Choroid plexus epithelial cell (primary cell): ENCODE data around the gene GTF2I.
A peak's percentile ranks its signal among the peaks of the same experiment; 100 is the strongest.

ENCODE experiments used
- DNase-seq: peaks from one replicate; pipeline ENCODE4 v3.0.0-alpha.2; 2010; ENCODE audit warnings: low read depth
- H3K4me3 ChIP-seq: 2 replicates; pipeline ENCODE4 v1.5.1; 2011; ENCODE audit warnings: low read depth, mild to moderate bottlenecking, control low read depth, low read length, moderate library complexity
- TF ChIP-seq, protein P1 (sequence below): conservative IDR thresholded peaks from 2 replicates; pipeline ENCODE4 v1.5.1; 2011; ENCODE audit warnings: low read depth, mild to moderate bottlenecking, control low read depth, inconsistent platforms, low read length, moderate library complexity

The GTF2I gene

DNA sequence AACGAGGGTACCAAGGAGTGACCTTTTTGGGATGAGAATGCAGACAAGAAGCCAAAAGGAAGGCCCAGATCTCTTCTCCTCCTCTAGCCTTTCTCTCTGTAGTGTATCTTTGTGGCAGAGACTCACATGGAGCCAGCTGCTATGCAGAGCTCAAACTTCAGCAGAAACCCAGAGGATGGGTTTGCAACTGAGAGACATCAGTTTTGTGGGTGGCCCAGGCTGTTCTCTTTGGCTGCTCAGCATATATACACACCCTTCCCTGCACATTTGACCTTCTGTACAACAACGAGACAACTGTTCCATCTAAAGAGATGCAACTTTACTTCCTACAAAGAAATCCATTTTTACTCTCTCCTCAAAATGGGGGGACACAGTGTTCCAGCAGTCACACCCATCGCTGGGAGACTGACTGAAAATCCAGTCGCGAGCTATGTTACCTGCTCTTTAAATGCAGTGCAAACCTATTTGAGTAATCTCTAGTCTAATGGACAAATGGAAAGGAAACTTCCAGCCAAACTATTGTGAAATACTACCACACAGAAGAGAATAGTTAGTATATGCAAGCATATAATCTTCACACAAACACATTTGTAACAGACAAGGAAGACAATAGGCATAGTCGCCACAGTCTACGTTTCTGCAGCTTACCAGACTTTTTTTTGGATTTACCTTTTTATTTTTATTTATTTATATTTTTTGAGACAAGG, 51.2 kb downstream of the GTF2I start:
- peak; percentile 15 for DNase-seq
- no peak overlapping the region for H3K4me3 ChIP-seq
- TF ChIP-seq, protein P1, sequence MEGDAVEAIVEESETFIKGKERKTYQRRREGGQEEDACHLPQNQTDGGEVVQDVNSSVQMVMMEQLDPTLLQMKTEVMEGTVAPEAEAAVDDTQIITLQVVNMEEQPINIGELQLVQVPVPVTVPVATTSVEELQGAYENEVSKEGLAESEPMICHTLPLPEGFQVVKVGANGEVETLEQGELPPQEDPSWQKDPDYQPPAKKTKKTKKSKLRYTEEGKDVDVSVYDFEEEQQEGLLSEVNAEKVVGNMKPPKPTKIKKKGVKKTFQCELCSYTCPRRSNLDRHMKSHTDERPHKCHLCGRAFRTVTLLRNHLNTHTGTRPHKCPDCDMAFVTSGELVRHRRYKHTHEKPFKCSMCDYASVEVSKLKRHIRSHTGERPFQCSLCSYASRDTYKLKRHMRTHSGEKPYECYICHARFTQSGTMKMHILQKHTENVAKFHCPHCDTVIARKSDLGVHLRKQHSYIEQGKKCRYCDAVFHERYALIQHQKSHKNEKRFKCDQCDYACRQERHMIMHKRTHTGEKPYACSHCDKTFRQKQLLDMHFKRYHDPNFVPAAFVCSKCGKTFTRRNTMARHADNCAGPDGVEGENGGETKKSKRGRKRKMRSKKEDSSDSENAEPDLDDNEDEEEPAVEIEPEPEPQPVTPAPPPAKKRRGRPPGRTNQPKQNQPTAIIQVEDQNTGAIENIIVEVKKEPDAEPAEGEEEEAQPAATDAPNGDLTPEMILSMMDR = no peak

DNA sequence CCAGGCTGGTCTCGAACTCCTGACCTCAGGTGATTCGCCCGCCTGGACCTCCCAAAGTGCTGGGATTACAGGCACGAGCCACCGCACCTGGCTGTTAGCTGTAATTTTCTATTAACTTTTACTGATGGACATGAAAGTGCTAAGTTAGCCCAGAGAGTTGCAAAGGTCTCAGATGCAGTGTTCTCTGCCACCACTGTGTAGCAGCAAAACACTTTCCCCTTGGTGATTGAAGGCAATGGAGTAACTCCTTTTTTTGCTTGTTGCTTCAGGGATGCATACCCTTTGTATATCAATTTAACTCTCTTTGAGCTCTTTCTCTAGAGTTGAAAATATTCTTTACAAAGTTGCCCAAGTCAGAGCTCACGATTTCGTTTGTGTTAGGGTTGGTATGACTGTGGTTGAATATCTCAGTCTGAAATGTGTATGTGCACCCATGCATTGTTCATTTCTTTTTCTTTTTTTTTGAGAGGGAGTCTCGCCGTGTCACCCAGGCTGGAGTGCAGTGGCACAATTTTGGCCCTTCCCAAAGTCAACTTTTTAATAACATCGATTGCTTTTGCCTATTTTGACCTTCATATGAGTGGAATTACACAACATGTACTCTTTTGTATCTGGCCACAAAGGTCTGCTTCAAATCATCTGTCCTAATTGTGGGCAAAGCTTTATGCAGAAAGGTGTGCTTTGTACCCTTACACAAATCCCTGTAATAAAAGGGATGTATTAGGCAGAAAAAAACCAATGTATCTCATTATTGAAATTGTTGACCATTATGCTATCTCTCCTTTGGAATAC, 52.6 kb downstream of the GTF2I start:
- H3K4me3 ChIP-seq = no peak overlapping the region
- TF ChIP-seq, protein P1 = peak; percentile 41
- DNase-seq = peak; percentile 30

DNA sequence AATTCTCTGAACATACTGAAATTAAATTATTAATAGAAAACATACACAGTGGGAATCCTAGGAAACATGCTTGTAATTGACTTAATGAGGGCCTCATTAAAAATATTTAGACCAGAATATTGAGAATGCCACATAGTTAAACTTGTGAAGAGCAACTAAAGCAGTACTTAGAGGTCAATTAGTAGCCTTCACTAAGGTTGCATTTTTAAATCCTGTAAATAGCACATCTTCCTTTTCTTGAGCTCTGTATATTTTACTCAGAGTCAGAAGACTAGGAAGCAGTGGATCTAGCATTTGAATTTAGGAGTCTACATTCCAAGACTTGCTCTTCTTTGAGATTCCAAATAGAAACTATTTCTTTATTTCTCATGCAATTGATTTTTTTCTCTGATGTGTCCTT, 56.0 kb downstream of the GTF2I start:
- TF ChIP-seq, protein P1 = no peak
- DNase-seq = no peak
- no peak overlapping the region for H3K4me3 ChIP-seq

DNA sequence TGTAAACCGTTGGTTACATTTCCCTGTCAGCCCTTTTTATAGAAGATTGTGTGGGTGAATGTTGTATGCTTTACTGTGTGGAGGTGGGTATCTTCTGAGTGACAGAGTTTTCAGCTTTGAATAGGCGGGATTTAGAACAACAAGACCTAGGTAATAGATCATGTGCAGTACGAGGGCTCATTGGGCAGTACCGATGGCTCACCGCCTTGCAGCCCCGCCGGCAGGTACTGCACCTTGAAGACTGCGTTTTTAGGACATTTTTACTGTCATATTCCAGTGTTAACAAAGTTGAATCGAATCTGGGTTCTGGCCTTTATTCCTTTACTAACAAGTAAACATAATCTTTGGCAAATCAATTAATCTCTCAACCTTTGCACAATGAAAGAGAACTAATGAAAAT, 60.4 kb downstream of the GTF2I start:
- no peak overlapping the region for H3K4me3 ChIP-seq
- TF ChIP-seq, protein P1 = no peak
- no peak for DNase-seq

DNA sequence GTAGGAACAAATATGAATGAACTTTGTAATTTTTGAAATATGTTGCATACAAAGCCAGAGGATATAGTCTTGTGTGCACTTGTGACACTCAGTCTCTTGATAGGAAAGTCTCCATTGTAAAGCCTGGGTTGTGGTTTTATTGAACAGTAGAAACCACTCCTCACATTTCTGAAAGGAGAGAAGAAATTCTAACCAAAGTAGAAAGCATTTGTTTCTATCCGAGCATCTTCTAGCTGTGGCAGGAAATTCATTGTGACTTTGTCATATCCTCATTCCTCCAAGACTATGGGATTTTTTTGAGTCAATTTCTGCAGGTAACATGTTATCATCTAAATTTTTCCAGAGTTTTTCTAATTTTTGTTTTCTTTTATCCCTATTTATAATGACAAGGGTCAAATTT, 60.8 kb downstream of the GTF2I start:
- H3K4me3 ChIP-seq = no peak overlapping the region
- peak; percentile 8 for DNase-seq
- TF ChIP-seq, protein P1 = no peak

DNA sequence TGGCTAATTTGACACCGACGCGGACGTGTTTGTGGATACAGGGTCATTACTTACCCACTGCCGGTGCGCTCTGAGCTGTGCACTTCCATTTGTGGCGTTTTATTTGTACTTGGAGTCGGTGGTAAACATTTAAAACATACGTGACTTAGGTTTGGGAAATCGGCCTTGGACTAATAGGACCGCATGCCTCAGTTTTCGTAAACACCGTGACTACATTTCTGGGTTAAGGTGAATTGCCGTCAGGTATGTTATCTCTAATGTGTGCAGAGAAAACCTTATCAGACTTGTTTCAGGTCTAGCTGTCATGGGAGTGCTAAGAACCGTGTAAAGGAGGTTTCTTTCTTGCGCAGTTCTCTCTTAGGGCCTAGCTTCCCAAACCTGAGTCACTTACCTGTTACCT, 64.6 kb downstream of the GTF2I start:
- H3K4me3 ChIP-seq = no peak overlapping the region
- no peak for DNase-seq
- TF ChIP-seq, protein P1 = no peak
